CD4-positive, alpha-beta T cell treated with Interleukin-6 at 100 ng/mL for 8 hours (primary cell): ENCODE data around the gene SPDL1.

Experiments used
- DNase-seq: peaks from one replicate; pipeline ENCODE4 v3.0.0-alpha.2; 2020; ENCODE audit warnings: mixed read lengths, low spot score

Gene SPDL1

GRCh38 chr5:169629847-169630548 is 46.4 kb downstream of the SPDL1 start:
- DNase-seq, result no peak

GRCh38 chr5:169631360-169631759 is 47.8 kb downstream of the SPDL1 start:
- no peak for DNase-seq

- DNase-seq, result no peak
Observed at GRCh38 chr5:169632946-169633345, 49.4 kb downstream of the SPDL1 start.

GRCh38 chr5:169634606-169635005 is 51.0 kb downstream of the SPDL1 start:
- DNase-seq, result no peak

GRCh38 chr5:169635936-169636335 is 52.4 kb downstream of the SPDL1 start:
- no peak for DNase-seq

GRCh38 chr5:169636477-169637084 is 53.0 kb downstream of the SPDL1 start:
- DNase-seq, result no peak

GRCh38 chr5:169637085-169637548 is 53.5 kb downstream of the SPDL1 start, which contains the start of gene DOCK2:
TSS of gene DOCK2 (plus strand) at chr5:169637275. CDS start at chr5:169637327, 52 bp downstream.
- DNase-seq, result peak; percentile 60

- peak; percentile 82 for DNase-seq
Observed at GRCh38 chr5:169637549-169638121, 54.1 kb downstream of the SPDL1 start.

GRCh38 chr5:169641253-169641652 is 57.7 kb downstream of the SPDL1 start:
- DNase-seq, result no peak

GRCh38 chr5:169646856-169647255 is 63.3 kb downstream of the SPDL1 start:
- no peak for DNase-seq

- no peak for DNase-seq
Observed at GRCh38 chr5:169647566-169647965, 64.0 kb downstream of the SPDL1 start.

- DNase-seq, result no peak
Observed at GRCh38 chr5:169648725-169649310, 65.2 kb downstream of the SPDL1 start.

- DNase-seq, result peak; percentile 47
Observed at GRCh38 chr5:169649486-169649885, 65.9 kb downstream of the SPDL1 start.

GRCh38 chr5:169650701-169651331 is 67.2 kb downstream of the SPDL1 start:
- peak; percentile 49 for DNase-seq

- DNase-seq, result no peak
Observed at GRCh38 chr5:169651526-169651925, 68.0 kb downstream of the SPDL1 start.

- DNase-seq, result no peak
Observed at GRCh38 chr5:169652057-169652456, 68.5 kb downstream of the SPDL1 start.

- no peak for DNase-seq
Observed at GRCh38 chr5:169653091-169653490, 69.5 kb downstream of the SPDL1 start.
